ENCODE results near the gene NHLRC4.
A peak's percentile ranks its signal among the peaks of the same experiment; 100 is the strongest.

The NHLRC4 gene

GRCh38 chr16:543301-544164 lies 23.3 kb upstream of the NHLRC4 start:
- Mint-ChIP-seq H3K4me3 (no peak overlapping the region), H3K9me3 (no peaks in the 10 kb centered on the region), H3K27ac (no peak overlapping the region), H3K27me3 (ENCODE audit: low read depth, poor library complexity) (no peaks in the 10 kb centered on the region), H3K36me3 (ENCODE audit: low read depth) (peaks cover 6% of the 10 kb centered on the region), H3K4me1 (peaks cover 23% of the 10 kb centered on the region)
- TF ChIP-seq CTCF (IDR thresholded peaks at IDR 0.05), result no peak
- DNase-seq, result no peak

- peaks cover 6% of the 10 kb centered on the region for H3K36me3 Mint-ChIP-seq (ENCODE audit: low read depth)
- H3K27ac Mint-ChIP-seq, result peak overlapping the region; percentile 80
- no peak for DNase-seq
- H3K9me3 Mint-ChIP-seq, result no peaks in the 10 kb centered on the region
- peaks cover 19% of the 10 kb centered on the region for H3K4me1 Mint-ChIP-seq
- no peak overlapping the region for H3K4me3 Mint-ChIP-seq
- H3K27me3 Mint-ChIP-seq (ENCODE audit: low read depth, poor library complexity), result no peaks in the 10 kb centered on the region
- TF ChIP-seq CTCF (IDR thresholded peaks at IDR 0.05), result no peak
Observed at GRCh38 chr16:544517-544916, 22.3 kb upstream of the NHLRC4 start.

- no peaks in the 10 kb centered on the region for H3K27me3 Mint-ChIP-seq (ENCODE audit: low read depth, poor library complexity)
- peak; percentile 33 for TF ChIP-seq CTCF (IDR thresholded peaks at IDR 0.05)
- peak; percentile 77 for DNase-seq
Observed at GRCh38 chr16:546909-547770, 19.7 kb upstream of the NHLRC4 start.

GRCh38 chr16:548586-548985 lies 18.2 kb upstream of the NHLRC4 start:
- Mint-ChIP-seq H3K9me3 (no peaks in the 10 kb centered on the region), H3K27ac (no peak overlapping the region), H3K36me3 (ENCODE audit: low read depth) (no peaks in the 10 kb centered on the region), H3K4me3 (no peak overlapping the region), H3K4me1 (peaks cover 9% of the 10 kb centered on the region), H3K27me3 (ENCODE audit: low read depth, poor library complexity) (no peaks in the 10 kb centered on the region)
- TF ChIP-seq CTCF (IDR thresholded peaks at IDR 0.05), result no peak
- DNase-seq, result no peak

More at GRCh38 chr16:546909-547770, 19.7 kb upstream of the NHLRC4 start:
- Mint-ChIP-seq H3K36me3 (ENCODE audit: low read depth) (peaks cover 4% of the 10 kb centered on the region), H3K27ac (no peak overlapping the region), H3K4me3 (no peak overlapping the region), H3K4me1 (peaks cover 18% of the 10 kb centered on the region), H3K9me3 (no peaks in the 10 kb centered on the region)

- Mint-ChIP-seq H3K27ac (no peak overlapping the region), H3K4me1 (peaks cover 15% of the 10 kb centered on the region), H3K36me3 (ENCODE audit: low read depth) (peaks cover 4% of the 10 kb centered on the region), H3K9me3 (no peaks in the 10 kb centered on the region), H3K4me3 (no peak overlapping the region), H3K27me3 (ENCODE audit: low read depth, poor library complexity) (no peaks in the 10 kb centered on the region)
- DNase-seq, result no peak
- TF ChIP-seq CTCF (IDR thresholded peaks at IDR 0.05), result no peak
Observed at GRCh38 chr16:549544-550263, 17.1 kb upstream of the NHLRC4 start.
